Gastroesophageal sphincter (tissue), 3 donors: Measurements from ENCODE around the gene HPCAL1.

Source experiments
- EP300 ChIP-seq: sonication (generic); formaldehyde crosslinking; IDR thresholded peaks from one replicate; pipeline ENCODE4 v1.6.1; 2017; ENCODE audit warnings: antibody characterized with exemption, mild to moderate bottlenecking
- POLR2A ChIP-seq, 2 donors: fragments of 450-650 bp; IDR thresholded peaks; one replicate each; pipeline ENCODE4 v1.6.1; 2017; ENCODE audit warnings: antibody characterized with exemption in 2 of 2, mild to moderate bottlenecking in 2 of 2, moderate library complexity in 1 of 2
- POLR2AphosphoS5 ChIP-seq: sonication (generic); formaldehyde crosslinking; IDR thresholded peaks from one replicate; pipeline ENCODE4 v1.6.1; 2017; ENCODE audit warnings: antibody characterized with exemption
- TF ChIP-seq, protein P1 (sequence below), 4 experiments: fragments of 200-600 bp in 2 of 4; fragments of 450-650 bp in 2 of 4; sonication (generic) in 1 of 4; IDR thresholded peaks; one replicate each; pipeline ENCODE4 v1.5.1; 2017 to 2019; ENCODE audit warnings: antibody characterized with exemption in 4 of 4, mild to moderate bottlenecking in 2 of 4, moderate library complexity in 2 of 4

DNA sequence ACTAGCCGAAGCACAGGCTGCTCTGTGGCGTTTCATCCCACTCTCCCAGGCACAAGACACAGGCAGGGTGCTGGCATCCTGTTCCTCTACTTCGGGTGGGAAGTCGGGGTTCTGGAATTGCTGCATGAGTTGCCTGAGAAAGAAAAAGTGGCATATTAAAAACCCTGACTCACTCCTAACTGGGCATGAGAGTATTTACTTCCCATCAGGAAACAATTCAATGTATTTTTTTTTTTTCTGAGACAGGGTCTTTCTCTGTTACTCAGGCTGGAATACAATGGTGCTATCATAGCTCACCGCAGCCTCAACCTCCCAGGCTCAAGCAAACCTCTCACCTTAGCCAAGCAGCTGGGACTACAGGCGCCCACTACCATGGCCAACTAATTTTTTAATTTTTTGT lies 138.0 kb downstream of the HPCAL1 start:
- TF ChIP-seq, protein P1, sequence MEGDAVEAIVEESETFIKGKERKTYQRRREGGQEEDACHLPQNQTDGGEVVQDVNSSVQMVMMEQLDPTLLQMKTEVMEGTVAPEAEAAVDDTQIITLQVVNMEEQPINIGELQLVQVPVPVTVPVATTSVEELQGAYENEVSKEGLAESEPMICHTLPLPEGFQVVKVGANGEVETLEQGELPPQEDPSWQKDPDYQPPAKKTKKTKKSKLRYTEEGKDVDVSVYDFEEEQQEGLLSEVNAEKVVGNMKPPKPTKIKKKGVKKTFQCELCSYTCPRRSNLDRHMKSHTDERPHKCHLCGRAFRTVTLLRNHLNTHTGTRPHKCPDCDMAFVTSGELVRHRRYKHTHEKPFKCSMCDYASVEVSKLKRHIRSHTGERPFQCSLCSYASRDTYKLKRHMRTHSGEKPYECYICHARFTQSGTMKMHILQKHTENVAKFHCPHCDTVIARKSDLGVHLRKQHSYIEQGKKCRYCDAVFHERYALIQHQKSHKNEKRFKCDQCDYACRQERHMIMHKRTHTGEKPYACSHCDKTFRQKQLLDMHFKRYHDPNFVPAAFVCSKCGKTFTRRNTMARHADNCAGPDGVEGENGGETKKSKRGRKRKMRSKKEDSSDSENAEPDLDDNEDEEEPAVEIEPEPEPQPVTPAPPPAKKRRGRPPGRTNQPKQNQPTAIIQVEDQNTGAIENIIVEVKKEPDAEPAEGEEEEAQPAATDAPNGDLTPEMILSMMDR (IDR thresholded peaks at IDR 0.05), result no peak
- no peak for TF ChIP-seq POLR2AphosphoS5
- no peak for TF ChIP-seq POLR2A (IDR thresholded peaks at IDR 0.05)
- no peak for TF ChIP-seq EP300
